Measurements from ENCODE around the gene MAD2L1BP.

The MAD2L1BP gene

DNA sequence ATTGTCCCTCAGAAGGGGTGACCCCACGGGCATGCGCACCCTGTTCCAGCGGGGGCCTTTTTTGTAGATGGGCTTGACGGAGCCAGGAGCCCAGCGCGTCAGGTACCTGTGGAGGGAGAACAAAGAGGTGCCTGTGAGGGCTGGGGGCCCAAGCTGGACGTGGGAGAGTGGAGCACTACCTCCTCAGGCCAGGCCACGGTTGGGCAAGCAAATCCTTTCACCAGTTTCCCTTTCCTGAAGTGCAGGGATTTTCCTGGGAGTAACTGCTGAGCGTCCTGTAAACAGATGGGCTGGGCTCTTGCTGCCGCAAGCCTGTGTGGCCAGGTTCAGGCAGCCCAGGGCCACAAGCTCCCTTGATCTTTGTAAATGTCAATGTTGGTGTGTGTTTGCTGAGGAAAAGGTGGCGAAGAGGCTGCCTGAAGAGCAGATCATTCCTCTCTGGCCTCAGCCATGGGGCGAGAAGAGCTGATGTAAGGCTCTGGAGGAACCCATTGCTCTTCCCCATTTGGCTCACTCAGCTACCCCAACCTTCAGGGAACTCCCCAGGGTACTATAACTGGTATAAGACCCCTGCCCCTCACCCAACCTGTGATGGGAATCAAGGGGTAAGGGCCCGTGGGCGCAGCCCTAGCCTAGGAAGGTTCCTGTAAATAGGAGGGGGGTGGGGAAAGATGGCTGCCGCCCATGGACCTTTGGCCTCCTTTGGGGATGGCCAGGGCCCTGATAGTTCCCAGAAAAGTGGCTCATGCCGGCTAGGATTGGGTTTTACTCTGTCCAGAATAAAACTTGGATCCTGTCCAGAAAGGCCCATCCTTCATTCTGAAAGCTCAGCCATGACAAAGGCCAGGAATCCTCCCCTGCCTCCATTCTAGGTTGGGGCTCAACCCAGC, 36.4 kb downstream of the MAD2L1BP start:
- H3K9ac ChIP-seq (ENCODE audit: insufficient read length, low read depth) = no peak overlapping the region
- no peak overlapping the region for H3K4me3 ChIP-seq (ENCODE audit: insufficient read length, low read depth)
- H3K9me3 ChIP-seq (ENCODE audit: insufficient read depth, low read length) = no peaks in the 10 kb centered on the region
- TF ChIP-seq SUZ12 (IDR thresholded peaks at IDR 0.05; ENCODE audit: extremely low read depth, insufficient read depth, insufficient read length) (no peak), ZNF274 (IDR thresholded peaks at IDR 0.05; ENCODE audit: low read depth, low read length) (no peak), YY1 (IDR thresholded peaks at IDR 0.05; ENCODE audit: insufficient read depth, insufficient read length) (no peak)
- no peaks in the 10 kb centered on the region for H3K27me3 ChIP-seq (ENCODE audit: insufficient read depth, insufficient read length)
- peaks cover 63% of the 10 kb centered on the region for H3K36me3 ChIP-seq (ENCODE audit: insufficient read depth, insufficient read length, low read length)
- H3K4me1 ChIP-seq (ENCODE audit: insufficient read depth, insufficient read length) = peaks cover 18% of the 10 kb centered on the region
- no peak for DNase-seq (ENCODE audit: low read depth, low spot score)

DNA sequence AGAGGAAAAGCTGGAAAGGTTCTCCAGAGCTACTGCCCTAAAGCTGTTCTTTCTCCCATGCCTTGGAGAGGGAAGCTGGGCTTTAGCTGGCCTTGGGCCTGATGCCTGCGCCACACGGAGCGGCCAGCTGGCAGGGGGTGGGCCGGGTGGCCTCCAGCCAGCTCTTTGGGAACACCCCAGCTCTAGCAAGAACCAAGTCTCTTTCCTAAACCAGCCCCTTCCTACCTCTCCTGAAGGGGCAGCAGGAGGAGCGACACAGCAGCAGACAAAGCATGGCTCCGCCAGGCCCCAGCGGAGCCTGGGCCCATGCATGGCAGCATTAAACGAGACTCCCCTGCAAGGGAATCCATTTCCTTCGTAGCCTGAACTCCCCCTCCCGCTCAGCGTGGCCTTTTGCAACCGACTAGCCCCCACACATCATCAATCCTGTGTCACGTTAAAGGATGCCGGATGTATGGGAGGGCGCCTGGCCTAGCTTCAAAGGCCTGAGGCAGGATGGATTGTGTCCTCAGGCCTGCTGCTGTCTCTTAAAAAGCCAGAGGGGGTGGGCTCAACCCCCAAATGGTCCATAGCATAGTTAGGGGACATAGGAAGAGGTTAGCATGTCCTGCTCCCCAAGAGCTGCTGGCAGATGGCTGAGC, 37.9 kb downstream of the MAD2L1BP start:
- Histone ChIP-seq H3K9ac (ENCODE audit: insufficient read length, low read depth) (no peak overlapping the region), H3K4me3 (ENCODE audit: insufficient read length, low read depth) (no peak overlapping the region), H3K27me3 (ENCODE audit: insufficient read depth, insufficient read length) (no peaks in the 10 kb centered on the region), H3K9me3 (ENCODE audit: insufficient read depth, low read length) (no peaks in the 10 kb centered on the region), H3K4me1 (ENCODE audit: insufficient read depth, insufficient read length) (peaks cover 7% of the 10 kb centered on the region), H3K36me3 (ENCODE audit: insufficient read depth, insufficient read length, low read length) (peaks cover 79% of the 10 kb centered on the region)
- TF ChIP-seq ZNF274 (IDR thresholded peaks at IDR 0.05; ENCODE audit: low read depth, low read length) = no peak
- TF ChIP-seq SUZ12 (IDR thresholded peaks at IDR 0.05; ENCODE audit: extremely low read depth, insufficient read depth, insufficient read length) = no peak
- no peak for TF ChIP-seq YY1 (IDR thresholded peaks at IDR 0.05; ENCODE audit: insufficient read depth, insufficient read length)
- no peak for DNase-seq (ENCODE audit: low read depth, low spot score)

- TF ChIP-seq ZNF274 (IDR thresholded peaks at IDR 0.05; ENCODE audit: low read depth, low read length) (no peak), YY1 (IDR thresholded peaks at IDR 0.05; ENCODE audit: insufficient read depth, insufficient read length) (no peak), SUZ12 (IDR thresholded peaks at IDR 0.05; ENCODE audit: extremely low read depth, insufficient read depth, insufficient read length) (no peak)
- Histone ChIP-seq H3K36me3 (ENCODE audit: insufficient read depth, insufficient read length, low read length) (peaks cover 84% of the 10 kb centered on the region), H3K9ac (ENCODE audit: insufficient read length, low read depth) (no peak overlapping the region), H3K9me3 (ENCODE audit: insufficient read depth, low read length) (no peaks in the 10 kb centered on the region), H3K4me3 (ENCODE audit: insufficient read length, low read depth) (no peak overlapping the region), H3K27me3 (ENCODE audit: insufficient read depth, insufficient read length) (no peaks in the 10 kb centered on the region), H3K4me1 (ENCODE audit: insufficient read depth, insufficient read length) (peaks cover 4% of the 10 kb centered on the region)
- no peak for DNase-seq (ENCODE audit: low read depth, low spot score)
Measured at GRCh38 chr6:43674291-43674690, 38.7 kb downstream of the MAD2L1BP start.

DNA sequence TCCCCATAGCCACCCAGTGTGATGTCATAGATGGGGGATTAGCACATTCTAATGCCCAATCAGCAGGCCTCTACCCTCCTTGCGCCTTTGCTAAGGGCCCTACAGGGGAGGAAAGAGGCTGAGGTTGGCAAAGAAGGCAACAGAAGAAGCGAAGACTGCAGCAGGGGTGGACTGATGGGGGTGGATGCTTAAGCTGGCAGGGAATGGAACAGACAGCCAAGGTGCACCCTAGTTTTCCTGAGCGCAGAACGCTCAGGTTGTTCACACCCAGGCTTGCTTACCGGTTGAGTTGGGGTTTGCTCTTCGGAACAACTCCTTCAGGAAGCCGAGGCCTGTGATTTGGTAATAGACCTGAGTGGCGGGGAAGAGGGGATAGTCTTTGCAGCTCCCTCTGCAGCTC, 39.3 kb downstream of the MAD2L1BP start:
- Histone ChIP-seq H3K36me3 (ENCODE audit: insufficient read depth, insufficient read length, low read length) (peaks cover 86% of the 10 kb centered on the region), H3K27me3 (ENCODE audit: insufficient read depth, insufficient read length) (no peaks in the 10 kb centered on the region), H3K4me1 (ENCODE audit: insufficient read depth, insufficient read length) (peaks cover 2% of the 10 kb centered on the region), H3K4me3 (ENCODE audit: insufficient read length, low read depth) (no peak overlapping the region), H3K9ac (ENCODE audit: insufficient read length, low read depth) (no peak overlapping the region), H3K9me3 (ENCODE audit: insufficient read depth, low read length) (no peaks in the 10 kb centered on the region)
- no peak for DNase-seq (ENCODE audit: low read depth, low spot score)
- TF ChIP-seq ZNF274 (IDR thresholded peaks at IDR 0.05; ENCODE audit: low read depth, low read length) (no peak), YY1 (IDR thresholded peaks at IDR 0.05; ENCODE audit: insufficient read depth, insufficient read length) (no peak), SUZ12 (IDR thresholded peaks at IDR 0.05; ENCODE audit: extremely low read depth, insufficient read depth, insufficient read length) (no peak)

GRCh38 chr6:43676962-43677606, 41.4 kb downstream of the MAD2L1BP start:
- no peak overlapping the region for H3K4me3 ChIP-seq (ENCODE audit: insufficient read length, low read depth)
- DNase-seq (ENCODE audit: low read depth, low spot score) = no peak
- peaks cover 90% of the 10 kb centered on the region for H3K36me3 ChIP-seq (ENCODE audit: insufficient read depth, insufficient read length, low read length)
- TF ChIP-seq YY1 (IDR thresholded peaks at IDR 0.05; ENCODE audit: insufficient read depth, insufficient read length) = no peak
- no peak for TF ChIP-seq SUZ12 (IDR thresholded peaks at IDR 0.05; ENCODE audit: extremely low read depth, insufficient read depth, insufficient read length)
- no peak for TF ChIP-seq ZNF274 (IDR thresholded peaks at IDR 0.05; ENCODE audit: low read depth, low read length)
- H3K4me1 ChIP-seq (ENCODE audit: insufficient read depth, insufficient read length) = no peaks in the 10 kb centered on the region
- H3K27me3 ChIP-seq (ENCODE audit: insufficient read depth, insufficient read length) = no peaks in the 10 kb centered on the region
- H3K9ac ChIP-seq (ENCODE audit: insufficient read length, low read depth) = no peak overlapping the region
- H3K9me3 ChIP-seq (ENCODE audit: insufficient read depth, low read length) = no peaks in the 10 kb centered on the region

DNA sequence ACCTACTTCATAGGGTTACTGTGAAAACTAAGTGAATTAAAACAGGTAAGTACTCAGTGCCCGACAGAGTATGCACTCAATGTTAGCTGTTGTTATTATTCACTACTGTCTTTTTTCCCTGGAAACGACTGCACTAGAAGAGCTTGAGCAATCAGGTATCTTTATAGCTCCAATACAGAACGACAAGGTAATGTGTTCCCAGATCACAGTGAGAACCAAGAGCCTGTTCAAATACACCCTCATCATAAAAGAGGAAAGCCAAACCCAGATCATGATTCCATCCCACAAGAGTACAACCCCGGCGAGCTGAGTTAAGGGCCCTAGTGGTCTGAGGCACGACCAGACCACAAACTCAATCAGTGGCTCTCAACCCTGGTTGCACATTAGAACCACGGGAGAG, 42.1 kb downstream of the MAD2L1BP start:
- Histone ChIP-seq H3K36me3 (ENCODE audit: insufficient read depth, insufficient read length, low read length) (peaks cover 90% of the 10 kb centered on the region), H3K9ac (ENCODE audit: insufficient read length, low read depth) (no peak overlapping the region), H3K4me3 (ENCODE audit: insufficient read length, low read depth) (no peak overlapping the region), H3K4me1 (ENCODE audit: insufficient read depth, insufficient read length) (no peaks in the 10 kb centered on the region), H3K9me3 (ENCODE audit: insufficient read depth, low read length) (no peaks in the 10 kb centered on the region), H3K27me3 (ENCODE audit: insufficient read depth, insufficient read length) (no peaks in the 10 kb centered on the region)
- DNase-seq (ENCODE audit: low read depth, low spot score) = no peak
- TF ChIP-seq YY1 (IDR thresholded peaks at IDR 0.05; ENCODE audit: insufficient read depth, insufficient read length) (no peak), SUZ12 (IDR thresholded peaks at IDR 0.05; ENCODE audit: extremely low read depth, insufficient read depth, insufficient read length) (no peak), ZNF274 (IDR thresholded peaks at IDR 0.05; ENCODE audit: low read depth, low read length) (no peak)

GRCh38 chr6:43678341-43678740, 42.7 kb downstream of the MAD2L1BP start:
- H3K9me3 ChIP-seq (ENCODE audit: insufficient read depth, low read length) = no peaks in the 10 kb centered on the region
- no peak overlapping the region for H3K4me3 ChIP-seq (ENCODE audit: insufficient read length, low read depth)
- TF ChIP-seq SUZ12 (IDR thresholded peaks at IDR 0.05; ENCODE audit: extremely low read depth, insufficient read depth, insufficient read length) = no peak
- TF ChIP-seq YY1 (IDR thresholded peaks at IDR 0.05; ENCODE audit: insufficient read depth, insufficient read length) = no peak
- no peak for TF ChIP-seq ZNF274 (IDR thresholded peaks at IDR 0.05; ENCODE audit: low read depth, low read length)
- no peak for DNase-seq (ENCODE audit: low read depth, low spot score)
- H3K27me3 ChIP-seq (ENCODE audit: insufficient read depth, insufficient read length) = no peaks in the 10 kb centered on the region
- peaks cover 89% of the 10 kb centered on the region for H3K36me3 ChIP-seq (ENCODE audit: insufficient read depth, insufficient read length, low read length)
- H3K4me1 ChIP-seq (ENCODE audit: insufficient read depth, insufficient read length) = no peaks in the 10 kb centered on the region
- H3K9ac ChIP-seq (ENCODE audit: insufficient read length, low read depth) = no peak overlapping the region

Data from NT2/D1 (cell line).